Suprapubic skin (tissue), 3 donors: ENCODE data around the gene DDX31.

Source experiments
- POLR2AphosphoS5 ChIP-seq, 3 donors: sonication (generic); formaldehyde crosslinking; IDR thresholded peaks; one replicate each; pipeline ENCODE4 v1.6.1; 2017; ENCODE audit warnings: antibody characterized with exemption in 3 of 3
- TF ChIP-seq, protein P1 (sequence below), 2 donors: fragments of 200-600 bp in 1 of 2; fragments of 450-650 bp in 1 of 2; sonication (generic) in 1 of 2; IDR thresholded peaks; one replicate each; pipeline ENCODE4 v1.5.1; 2016 to 2019; ENCODE audit warnings: antibody characterized with exemption in 2 of 2, mild to moderate bottlenecking in 1 of 2, moderate library complexity in 1 of 2

DNA sequence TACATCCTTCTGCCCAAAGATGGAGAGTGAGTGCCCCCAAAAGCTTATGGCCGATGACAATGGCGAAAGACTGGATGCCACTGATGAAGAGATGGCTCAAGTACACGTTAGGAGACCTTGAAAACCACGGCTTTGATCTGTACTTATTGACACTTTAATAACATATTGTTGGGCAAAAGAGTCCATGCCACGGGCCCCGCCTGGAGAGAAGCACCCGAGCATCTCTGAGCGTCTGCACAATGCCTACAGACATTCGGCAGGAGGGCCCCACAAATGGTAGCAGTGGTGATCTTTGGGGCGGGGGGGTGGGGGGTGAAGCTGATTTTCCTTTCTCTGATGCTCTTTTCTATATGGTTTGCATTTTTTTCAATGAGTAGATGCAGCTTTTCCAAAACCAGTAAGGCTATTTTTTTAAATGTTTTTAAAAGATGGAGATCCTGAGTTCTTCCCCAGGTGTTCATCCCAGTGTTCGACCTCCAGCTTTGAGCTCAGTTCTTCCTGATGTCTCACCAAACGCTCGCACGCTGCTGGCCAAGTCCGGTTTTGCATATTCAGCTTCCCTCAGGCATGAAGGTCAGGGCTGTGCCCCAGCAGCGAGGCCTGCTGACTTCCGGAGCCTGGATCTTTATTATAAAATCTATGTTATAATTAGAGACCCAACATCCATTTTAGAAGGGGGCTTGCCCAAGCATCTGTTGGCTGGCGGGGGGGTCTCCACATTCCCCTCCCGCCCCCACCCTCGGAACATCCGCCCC is 121.6 kb downstream of the DDX31 start:
- TF ChIP-seq, protein P1, sequence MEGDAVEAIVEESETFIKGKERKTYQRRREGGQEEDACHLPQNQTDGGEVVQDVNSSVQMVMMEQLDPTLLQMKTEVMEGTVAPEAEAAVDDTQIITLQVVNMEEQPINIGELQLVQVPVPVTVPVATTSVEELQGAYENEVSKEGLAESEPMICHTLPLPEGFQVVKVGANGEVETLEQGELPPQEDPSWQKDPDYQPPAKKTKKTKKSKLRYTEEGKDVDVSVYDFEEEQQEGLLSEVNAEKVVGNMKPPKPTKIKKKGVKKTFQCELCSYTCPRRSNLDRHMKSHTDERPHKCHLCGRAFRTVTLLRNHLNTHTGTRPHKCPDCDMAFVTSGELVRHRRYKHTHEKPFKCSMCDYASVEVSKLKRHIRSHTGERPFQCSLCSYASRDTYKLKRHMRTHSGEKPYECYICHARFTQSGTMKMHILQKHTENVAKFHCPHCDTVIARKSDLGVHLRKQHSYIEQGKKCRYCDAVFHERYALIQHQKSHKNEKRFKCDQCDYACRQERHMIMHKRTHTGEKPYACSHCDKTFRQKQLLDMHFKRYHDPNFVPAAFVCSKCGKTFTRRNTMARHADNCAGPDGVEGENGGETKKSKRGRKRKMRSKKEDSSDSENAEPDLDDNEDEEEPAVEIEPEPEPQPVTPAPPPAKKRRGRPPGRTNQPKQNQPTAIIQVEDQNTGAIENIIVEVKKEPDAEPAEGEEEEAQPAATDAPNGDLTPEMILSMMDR (IDR thresholded peaks at IDR 0.05), result no peak
- no peak for TF ChIP-seq POLR2AphosphoS5 (IDR thresholded peaks at IDR 0.05)
